HG03196 (cell line): ENCODE results near the gene SPIRE2.
A peak's percentile ranks its signal among the peaks of the same experiment; 100 is the strongest.
"Not testable (repeated sequence)": the region's sequence is repeated elsewhere in the genome, so short reads cannot be mapped to it uniquely, and the experiment has no call there.

Experiments
- ATAC-seq: cut with Tn5 transposase; IDR thresholded peaks from one replicate; pipeline ENCODE4 v1.9.1; 2021; ENCODE audit not compliant: unreplicated experiment

SPIRE2 gene

DNA sequence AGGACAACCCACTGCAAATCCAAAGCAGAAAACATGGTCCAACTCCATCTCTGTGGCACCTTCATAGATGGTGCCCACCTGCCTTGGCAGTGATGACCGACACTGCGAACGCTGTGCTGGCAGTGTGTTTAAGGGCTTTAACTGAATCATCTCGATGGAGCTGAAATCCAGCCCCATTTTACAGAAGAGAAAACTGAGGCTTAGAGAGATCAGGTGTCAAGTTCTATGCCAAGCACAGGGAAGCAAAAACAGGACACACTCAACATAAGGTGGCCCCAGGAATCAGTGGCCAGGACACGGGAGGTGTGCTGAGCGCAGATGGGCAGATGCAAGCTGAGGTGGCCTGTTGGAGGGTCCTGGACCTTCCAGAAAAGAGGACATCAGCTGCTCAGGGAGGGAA is 34.5 kb downstream of the SPIRE2 start:
- ATAC-seq: no peak

DNA sequence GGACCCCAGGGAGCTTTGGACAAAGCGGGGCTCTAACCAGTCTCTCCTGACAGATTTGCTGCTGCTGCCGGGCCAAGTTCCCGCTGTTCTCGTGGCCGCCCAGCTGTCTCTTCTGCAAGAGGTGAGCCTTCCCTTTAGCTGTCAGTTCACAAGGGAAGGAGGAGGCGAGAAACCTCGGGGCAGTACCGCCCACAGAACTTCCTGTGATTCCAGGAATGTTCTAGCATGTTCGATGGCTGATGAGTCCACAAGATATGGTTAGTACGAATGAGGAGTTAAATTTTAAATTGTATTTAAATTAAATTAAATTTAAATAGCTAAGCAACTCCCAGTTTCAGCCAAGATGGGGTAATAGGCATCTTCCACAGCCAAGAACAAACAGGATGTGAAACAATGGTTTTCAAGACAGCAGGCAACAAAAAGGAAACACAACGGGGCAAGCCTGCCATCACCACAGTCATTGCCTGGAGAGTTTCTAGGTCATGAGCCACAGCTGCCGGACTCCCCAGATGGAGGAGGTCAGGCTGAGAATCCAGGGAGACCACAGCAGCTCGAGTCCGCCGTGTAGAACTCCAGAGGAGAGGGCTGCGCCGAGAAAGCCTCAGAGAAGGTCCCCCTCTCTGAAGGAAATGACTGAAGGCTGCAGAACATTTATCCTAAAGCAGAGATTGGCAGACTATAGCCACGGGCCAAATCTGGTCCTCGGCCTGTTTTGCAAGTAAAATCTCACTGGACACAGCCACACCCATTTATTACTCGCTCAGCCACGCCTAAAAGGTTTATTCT is 35.7 kb downstream of the SPIRE2 start:
- peak; percentile 73 for ATAC-seq

DNA sequence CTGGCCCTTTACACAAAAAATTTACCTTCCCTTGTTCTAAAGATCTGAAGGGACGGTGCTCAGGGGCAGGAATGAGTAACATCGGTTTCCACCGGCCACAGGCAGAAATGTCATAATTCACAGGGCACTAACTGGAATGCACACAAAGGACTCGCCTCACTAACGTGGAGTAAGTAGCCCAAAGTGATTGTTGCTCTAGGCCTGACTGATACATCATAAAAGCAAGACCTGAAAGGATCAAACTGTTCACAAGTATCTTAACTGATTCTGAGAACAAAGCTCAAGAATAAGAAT is 36.2 kb downstream of the SPIRE2 start:
- peak; percentile 13 for ATAC-seq

DNA sequence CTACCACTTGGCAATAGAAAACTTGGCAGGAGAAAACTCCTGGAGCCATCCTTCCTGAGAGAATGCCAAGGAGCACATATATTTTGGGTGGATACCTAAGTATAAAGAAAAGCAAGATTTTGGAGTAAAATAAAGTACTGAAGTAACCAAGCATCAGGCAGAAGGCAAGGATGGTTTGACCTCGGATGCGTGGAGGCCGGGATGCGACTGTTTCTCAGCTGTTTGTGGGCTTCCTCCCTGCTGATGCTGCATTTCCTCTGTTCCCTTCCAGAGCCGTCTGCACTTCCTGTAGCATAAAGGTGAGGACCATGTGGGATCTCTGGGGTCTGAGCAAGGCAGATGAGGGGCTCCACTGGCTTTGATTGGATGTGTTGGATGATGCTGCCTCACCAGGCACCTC is 39.6 kb downstream of the SPIRE2 start:
- ATAC-seq: no peak

DNA sequence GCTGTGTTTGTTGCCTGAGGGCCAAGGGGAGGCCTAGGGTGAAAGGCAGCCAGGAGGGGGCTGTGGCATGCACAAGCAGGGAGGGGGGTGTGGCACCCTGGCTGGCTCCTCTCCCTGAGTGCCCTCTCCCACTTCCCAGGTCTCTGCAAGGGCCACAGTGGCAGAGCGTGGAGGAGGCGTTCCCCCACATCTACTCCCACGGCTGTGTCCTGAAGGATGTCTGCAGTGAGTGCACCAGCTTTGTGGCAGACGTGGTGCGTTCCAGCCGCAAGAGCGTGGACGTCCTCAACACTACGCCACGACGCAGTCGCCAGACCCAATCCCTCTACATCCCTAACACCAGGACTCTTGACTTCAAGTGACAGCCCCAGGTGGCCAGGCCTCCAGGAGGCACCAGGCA is 41.6 kb downstream of the SPIRE2 start:
- no peak for ATAC-seq

DNA sequence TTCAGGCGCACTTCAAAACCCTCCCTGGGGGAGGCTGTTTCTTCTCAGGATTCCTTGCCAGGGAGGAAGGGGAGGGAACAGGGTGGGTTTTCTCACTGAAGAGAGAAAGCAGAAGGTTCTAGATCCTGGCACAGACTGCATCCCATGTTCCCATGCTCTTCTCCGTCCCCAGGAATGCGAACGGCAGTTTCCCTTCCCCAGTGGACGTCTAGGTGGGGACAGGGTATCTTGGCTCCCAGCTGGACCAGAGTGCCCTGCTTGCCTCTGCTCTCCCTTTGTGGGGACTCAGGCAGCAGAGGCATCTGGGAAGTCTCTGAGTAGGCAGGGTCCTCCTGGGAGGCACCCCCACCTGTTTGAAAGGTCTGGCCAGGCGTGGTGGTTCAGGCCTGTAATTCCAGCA is 42.2 kb downstream of the SPIRE2 start:
- no peak for ATAC-seq

DNA sequence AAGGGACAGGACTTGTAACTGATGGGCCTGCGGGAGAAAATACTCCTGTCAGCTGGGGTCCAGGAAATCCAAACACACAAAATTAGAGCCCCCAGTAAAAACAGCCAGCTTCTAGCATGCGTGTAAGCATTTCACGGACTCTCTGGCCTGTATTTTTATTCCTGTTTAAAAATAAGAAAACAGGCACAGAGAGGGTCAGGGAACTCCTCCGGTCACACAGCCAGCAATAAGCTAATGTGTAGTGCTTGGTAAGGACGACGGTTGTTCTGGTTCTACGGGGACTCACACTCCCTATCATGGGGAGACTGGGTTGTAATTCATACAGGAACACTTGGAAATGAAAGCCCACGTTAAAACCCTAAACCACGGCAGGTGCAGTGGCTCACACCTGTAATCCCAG is 43.6 kb downstream of the SPIRE2 start:
- ATAC-seq: no peak

DNA sequence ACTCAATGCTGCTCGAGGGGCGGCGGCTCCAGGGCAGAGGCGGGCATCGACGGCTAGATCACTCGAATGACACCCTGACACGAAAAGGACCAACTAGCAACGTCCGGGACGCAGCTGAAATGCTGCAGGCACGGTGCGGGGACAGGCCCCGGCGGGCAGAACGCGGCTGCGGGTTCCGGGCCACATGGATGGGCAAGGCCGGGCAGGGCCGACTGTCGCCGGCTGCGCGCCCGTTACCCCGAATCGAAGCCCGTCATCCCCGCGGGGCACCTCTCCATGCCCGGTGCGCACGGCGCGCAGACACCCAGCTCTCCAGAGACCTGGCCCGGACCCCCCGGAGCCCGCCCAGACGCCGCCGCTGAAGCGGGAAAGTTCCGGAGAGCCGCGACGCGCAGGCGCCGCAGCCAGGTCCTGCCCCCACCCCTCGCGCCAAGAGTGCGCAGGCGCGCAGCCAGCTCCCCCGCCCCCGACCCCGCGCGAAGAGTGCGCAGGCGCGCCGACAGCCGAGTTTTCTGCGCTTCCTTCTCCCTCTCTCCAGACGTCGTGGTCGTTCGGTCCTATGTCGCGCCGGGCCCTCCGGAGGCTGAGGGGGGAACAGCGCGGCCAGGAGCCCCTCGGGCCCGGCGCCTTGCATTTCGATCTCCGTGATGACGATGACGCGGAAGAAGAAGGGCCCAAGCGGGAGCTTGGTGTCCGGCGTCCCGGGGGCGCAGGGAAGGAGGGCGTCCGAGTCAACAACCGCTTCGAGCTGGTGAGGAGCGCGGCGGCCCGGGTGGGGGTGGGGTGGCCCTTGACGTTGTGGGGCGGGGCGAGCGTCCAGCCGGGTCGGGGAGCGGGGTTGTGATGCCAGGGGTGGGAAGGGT is 45.1 kb downstream of the SPIRE2 start, which contains the start of gene TCF25:
TCF25 (plus strand) TSS at position 484 of the 863 bp plus-strand sequence; CDS start at position 560, 76 bp downstream.
- ATAC-seq: peak; percentile 39

DNA sequence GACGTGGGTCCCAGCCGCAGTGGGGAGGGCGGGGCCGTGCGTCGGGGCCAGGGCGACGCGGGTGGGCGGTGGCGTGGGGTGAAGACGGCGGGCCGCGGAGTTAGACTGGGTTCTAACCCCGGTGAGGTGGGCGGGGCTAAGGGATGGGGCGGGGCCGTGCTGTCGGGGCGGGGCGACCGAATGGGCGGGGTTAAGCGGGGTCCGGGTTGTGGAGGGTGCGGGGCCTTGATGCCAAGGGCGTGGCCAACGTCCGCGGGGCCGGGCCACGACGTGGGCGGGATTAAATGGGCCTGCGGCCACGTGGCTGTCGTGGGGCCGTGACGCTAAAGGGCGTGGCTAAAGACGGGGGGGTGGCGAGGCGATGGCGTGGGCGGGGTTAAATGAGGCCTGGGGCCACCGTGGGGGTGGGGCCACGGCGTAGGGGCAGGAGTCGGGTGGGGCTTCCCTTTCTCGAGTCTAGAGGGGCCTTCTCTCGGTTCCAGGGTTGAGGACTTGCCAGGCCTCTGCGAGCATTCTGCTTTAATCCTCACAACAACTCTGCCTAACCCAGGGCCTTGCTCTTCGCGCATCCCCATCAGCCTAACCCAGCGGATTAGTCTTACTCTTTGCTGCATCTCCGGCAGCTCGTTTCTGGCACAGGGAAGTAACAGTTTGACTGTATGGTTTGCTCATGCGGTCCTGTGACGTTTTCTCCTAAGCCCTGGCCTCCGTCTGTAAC is 45.9 kb downstream of the SPIRE2 start:
- peak; percentile 63 for ATAC-seq

DNA sequence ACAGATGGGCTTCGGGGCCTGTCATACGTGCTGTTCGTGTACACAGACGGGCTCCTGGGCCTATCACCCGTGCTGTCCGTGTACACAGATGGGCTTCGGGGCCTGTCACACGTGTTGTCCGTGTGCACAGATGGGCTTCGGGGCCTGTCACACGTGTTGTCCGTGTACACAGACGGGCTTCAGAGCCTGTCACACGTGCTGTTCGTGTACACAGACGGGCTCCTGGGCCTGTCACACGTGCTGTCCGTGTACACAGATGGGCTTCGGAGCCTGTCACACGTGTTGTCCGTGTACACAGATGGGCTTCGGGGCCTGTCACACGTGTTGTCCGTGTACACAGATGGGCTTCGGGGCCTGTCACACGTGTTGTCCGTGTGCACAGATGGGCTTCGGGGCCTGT is 50.8 kb downstream of the SPIRE2 start:
- ATAC-seq: not testable (repeated sequence)

DNA sequence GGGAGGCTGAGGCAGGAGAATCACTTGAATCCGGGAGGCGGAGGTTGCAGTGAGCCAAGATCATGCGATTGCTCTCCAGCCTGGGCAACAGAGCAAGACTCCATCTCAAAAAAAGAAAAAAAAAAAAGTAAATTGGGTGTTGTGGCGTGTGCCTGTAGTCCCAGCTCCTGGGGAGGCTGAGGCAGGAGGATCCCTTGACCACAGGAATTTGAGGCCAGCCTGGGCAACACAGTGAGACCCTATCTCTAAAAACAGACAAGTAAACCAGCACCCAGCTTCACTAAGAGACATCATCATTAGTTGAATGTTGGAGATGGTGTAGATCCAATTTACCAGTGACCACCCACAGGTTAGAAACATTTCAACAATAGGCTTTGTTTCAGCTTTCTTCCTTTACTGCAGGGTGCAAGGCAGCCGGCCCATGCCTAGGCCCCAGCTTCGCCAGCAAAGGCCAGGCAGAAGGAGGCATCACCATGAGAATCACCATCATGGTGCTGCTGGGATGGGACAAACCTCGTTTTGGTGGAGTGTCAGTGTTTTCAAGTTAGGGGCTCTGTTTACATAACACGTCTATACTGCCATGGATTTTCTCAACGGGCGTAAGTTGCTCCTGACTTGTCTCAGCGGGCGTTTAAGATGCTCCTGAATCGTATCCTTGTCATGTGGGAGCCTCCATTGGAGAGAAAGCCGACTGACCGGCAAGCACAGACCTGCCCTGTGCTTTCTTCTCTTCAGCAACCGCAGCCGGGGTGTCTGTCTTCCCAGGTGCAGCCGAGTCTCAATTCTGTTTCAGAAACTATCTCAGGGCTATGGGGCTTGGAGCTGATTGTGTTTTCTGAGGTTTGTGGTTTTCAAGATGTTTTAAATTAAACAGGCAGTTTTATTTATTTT is 52.4 kb downstream of the SPIRE2 start:
- ATAC-seq: no peak

DNA sequence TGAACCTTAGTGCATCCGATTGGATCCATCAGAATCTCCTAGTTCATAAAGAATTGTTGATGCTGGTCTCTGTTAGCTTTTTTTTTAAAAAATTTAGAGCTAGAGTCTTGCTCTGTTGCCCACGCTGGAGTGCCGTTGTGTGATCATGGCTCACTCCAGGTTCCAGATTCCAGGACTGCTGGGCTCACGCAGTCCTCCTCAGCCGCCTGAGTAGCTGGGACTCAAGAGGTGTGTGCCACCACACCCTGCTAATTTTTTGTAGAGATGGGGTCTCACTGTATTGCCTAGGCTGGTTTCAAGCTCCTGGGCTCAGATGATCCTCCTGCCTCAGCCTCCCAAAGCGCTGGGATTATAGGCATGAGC is 53.1 kb downstream of the SPIRE2 start:
- ATAC-seq: no peak

DNA sequence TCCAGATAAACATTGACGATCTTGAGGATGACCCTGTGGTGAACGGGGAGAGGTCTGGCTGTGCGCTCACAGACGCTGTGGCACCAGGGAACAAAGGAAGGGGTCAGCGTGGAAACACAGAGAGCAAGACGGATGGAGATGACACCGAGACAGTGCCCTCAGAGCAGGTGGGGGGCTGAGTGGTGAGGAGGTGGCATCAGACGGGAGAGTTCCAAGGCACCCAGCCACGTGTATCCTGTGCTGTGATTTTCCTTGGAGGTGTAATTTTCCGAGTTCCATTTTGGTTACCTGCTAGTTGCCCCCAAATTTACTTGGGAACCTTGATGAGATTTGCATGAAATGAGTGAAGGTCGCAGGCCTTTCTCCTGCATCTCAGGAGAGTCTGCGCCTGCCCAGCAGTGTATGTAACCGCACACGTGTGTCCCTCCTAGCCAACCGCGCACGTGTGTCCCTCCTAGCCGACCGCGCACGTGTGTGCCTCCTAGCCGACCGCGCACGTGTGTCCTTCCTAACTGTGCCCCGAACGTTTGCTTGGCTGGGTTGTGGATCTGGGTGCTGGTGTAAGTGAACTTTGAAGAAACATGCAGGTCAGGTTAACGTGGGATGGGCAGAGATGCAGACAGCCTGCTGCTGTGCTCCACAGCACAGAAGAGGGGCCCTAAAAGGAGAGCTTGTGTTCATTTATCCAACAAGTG is 55.2 kb downstream of the SPIRE2 start:
- ATAC-seq: no peak

DNA sequence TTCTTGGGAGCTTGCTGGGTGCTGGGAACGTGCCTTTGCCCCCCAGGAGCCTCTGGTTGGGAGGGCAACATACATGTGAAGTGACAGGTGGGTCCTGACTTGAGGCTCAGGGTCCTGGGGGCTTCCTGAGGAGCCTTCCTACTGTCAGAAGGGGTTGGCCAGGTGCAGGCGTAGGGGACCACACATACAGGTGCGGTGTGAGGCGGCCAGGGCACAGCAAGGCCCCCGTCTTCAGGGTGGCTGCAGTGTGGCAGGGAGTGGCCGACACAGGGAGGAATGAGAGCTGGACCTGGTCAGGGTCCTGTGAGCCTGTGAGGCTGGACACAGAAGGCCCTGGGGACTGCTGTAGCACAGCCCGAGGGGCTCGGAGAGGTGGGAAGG is 55.8 kb downstream of the SPIRE2 start:
- ATAC-seq: no peak

DNA sequence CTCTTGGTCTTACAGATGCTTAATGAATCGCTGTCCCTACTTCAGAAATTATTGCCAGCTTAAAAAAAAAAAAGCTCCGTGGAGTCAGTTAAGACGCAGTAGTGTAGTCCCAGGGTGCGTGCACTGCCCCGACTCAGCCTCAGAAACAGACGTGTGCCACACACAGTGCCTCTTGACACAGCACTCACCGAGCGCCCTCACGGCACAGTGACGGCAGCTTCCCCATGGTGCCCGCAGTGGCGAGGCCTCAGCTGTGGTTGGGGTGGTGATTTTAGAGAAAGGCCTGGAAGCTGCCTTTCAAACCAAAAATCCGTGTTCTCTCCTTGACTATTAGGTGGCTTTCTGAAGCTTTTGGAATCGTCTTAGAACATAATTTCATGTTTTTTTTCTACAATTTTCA is 59.0 kb downstream of the SPIRE2 start:
- no peak for ATAC-seq

DNA sequence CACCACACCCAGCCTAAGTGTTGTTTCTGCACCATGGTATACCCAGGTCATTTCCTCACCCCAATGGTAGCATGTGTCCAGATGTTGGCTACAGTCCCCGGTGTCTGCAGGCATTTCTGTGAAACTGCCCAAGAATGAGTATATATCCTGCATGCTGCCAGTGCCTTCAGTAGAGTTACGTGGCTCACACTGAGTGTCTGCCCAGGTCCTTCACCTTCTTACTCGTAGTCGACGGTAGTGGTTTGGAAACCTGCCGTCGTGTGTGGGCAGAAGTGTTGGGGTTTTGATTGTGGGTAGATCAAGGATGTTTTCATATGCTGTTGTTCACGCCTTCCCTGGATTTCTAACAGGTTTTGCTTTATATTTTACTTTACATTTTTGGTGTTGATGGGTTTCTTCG is 61.9 kb downstream of the SPIRE2 start:
- no peak for ATAC-seq

DNA sequence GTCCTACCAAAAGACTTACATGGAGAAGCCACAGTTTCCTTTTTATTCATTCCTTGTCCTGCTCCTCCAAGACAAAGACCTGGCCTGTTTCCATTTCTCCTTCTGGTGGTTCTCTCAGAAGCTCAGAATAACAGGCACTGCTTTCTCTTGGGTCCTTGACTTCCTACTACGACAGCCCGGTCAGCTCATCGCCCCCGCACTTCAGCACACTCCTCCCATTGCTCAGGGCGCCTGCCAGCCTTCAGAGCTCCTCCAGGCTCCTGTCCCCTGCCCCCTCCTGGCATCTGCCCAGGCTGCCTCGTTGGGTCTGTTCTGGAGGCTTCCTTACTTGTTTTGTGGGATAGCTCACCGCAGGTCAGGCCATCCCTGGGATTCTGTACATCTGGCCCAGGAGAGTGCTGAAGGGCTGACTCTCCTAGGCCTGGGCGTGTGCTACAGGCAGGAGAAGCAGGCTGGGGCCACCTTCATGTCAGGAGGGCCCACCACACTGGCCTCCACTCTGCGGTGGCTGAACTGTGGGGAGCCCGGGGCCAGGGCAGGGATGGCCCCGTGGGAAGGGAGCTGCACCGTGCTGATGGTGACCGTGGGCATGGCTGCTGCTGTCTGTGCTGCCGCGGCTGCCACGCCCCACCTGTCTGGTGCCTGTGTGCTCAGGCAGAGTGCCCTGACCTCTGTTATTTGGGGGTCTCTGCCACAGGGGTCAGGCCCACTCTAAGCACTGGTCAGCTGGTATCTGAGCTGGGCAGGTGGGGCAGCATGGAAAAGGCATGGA is 62.8 kb downstream of the SPIRE2 start:
- ATAC-seq: no peak

DNA sequence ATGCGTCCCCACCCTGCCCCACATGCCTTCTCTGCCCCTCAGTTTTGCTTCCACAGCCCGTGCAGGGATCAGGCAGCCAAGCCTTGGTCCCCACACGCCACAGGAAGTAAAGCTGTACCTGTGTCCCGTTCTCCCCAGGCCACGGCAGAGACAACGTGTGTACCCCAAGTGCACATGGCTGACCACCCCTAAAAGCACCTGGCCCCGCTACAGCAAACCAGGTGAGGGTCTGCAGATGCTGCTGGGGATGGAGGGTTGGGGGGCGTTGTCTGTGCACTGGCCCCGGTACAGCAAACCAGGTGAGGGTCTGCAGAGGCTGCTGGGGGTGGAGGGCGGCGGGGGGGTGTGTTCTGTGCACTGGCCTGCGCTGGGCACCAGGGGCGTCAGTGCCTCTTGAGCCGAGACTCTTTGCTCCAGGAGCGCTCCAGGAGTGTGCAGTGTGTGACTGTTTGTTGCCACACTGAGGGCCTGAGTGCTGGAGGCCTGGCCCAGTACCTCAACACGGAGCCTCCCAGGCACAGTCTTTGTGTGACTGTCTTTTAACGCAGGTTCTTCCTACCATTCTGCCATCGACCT is 63.9 kb downstream of the SPIRE2 start:
- no peak for ATAC-seq

DNA sequence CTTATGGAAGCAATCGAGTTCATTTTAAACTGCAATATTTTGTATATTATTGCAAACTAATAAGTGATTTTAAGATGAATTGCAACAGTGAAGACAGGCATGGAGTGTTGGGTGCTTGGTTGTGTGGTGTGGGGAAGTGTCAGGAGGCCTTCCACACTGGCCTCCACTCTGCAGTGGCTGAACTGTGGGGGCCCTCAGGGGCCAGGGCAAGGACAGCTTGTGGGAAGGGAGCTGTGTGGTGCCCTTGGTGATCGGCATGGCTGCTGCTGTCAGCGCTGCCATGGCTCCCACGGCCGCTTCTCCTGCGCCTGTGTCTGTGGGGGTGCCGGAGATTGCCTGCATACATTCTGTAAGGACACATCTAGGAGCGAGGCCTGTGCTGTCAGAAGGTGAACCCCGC is 64.4 kb downstream of the SPIRE2 start:
- ATAC-seq: no peak
